Measurements from ENCODE around the gene XDH. TPM values are rescaled to one million over a fixed set of nuclear protein-coding genes. Genes with fewer than 3 reads are reported as not detected.

The XDH gene
- total RNA-seq, 1 experiment from 2014 or later = 0.47 TPM

DNA sequence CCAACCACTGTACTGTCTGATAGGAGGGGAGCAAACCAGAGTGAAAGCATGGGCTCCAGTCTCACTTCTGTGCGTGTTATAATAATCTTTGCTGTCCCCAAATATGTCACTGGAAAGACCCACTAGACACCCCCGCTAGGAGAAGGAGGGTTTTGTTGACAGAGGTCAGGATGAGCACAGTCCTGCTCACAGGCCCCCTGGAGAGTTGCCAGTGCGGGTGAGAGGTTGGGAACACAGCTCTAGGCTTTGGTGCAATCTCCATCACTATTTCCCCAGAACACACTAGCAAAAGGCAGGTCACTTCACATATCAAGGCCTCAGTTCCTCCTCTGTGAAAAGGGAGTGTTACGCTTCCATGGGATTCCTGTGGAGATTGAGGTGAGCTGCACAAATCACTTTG lies 9.7 kb downstream of the XDH start:
- DNase-seq (ENCODE audit: extremely low read depth, low read depth) = no peak

DNA sequence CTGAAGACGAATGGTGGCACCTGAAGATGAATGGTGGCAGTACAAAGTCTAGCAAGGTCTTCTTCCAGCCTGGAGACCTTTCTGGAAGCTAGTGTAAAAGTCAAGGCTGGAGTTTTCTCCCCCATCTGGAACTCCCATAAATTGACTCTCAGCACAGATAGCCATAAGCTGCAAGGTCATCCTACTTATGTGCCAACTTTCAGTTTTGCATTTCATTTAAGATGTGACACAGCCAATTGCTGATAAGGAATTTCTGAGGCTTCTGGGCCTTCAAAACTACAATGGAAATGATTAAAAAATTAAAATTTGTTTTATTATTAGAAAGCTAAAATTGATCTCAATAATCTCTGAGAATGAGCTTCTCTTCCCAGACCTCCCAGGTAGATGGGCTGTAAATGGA lies 10.2 kb downstream of the XDH start:
- DNase-seq (ENCODE audit: extremely low read depth, low read depth) = no peak

DNA sequence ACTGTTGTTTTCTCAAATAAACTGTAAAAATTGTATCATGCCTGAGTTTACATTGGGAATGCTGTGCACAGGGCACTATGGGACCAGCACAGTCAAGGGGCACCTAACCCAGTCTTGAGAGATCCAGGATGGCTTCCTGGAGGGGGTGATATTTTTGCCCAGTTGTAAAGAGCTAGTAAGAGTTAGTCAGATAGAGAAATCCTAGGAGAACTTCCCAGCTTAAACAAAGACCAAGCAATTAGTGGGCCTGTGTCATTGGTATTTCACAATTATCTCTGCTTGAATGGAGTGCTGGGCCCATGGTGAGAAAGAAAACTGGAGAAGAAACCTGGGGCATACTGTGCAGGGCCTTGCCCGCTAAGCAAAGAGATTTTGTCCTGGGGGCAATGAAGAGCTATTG lies 12.2 kb downstream of the XDH start:
- no peak for DNase-seq (ENCODE audit: extremely low read depth, low read depth)

DNA sequence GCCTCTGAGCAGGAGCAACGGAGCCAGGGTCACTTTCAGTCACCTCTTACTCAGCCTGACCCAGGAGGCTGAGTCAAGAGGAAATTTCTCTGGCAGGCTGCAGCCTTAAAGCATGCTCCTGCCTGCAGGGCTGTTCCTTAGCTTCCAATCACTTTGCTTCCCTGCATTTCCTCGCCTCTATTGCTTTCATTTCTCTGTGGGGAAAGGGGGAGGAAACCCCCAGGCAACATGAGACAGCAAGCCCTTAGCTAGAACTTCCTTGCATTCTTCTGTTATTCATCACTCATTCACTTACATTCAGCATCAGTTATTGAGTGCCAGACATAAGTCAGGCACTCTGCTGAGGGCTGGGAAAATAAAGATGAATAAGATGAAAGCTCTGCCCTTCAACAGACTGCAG lies 13.0 kb downstream of the XDH start:
- DNase-seq (ENCODE audit: extremely low read depth, low read depth) = no peak

DNA sequence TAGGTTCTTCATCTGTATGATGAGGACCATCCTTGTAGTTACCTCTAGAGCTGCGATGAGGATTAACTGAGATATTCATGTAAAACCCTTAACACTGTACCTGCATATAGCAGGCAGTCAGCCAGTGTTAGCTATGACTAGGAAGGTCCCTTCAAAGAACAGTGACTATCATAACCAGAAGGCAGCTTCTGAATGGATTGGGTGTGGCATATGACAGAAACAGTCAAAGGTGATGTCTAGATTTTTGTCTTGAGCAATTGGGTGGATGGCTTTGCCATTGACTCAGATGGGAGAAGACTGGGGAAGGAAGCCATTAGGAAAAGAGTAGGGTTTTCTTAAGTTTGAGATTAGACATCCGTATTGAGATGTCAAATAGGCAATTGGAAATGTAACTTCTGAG lies 15.7 kb downstream of the XDH start:
- DNase-seq (ENCODE audit: extremely low read depth, low read depth) = no peak

DNA sequence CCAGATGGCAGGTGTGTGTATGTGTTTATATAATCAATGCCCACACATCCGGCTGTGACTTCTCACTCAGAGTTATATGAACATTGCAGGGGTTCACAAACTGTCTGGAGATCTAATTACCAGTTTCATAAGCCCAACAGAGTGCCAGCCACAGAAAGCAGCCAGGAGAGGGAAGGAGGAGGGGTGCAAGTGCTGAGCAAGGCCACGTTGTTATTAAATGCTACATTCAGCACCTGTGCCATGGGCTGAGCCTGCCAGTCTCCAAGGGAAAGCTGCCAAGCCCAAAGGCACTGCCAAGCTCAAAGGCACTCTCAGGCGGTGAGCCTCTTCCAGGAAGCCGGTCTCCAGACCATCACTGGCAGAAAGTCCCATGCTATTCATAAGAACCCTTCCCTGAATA lies 17.4 kb downstream of the XDH start:
- no peak for DNase-seq (ENCODE audit: extremely low read depth, low read depth)

DNA sequence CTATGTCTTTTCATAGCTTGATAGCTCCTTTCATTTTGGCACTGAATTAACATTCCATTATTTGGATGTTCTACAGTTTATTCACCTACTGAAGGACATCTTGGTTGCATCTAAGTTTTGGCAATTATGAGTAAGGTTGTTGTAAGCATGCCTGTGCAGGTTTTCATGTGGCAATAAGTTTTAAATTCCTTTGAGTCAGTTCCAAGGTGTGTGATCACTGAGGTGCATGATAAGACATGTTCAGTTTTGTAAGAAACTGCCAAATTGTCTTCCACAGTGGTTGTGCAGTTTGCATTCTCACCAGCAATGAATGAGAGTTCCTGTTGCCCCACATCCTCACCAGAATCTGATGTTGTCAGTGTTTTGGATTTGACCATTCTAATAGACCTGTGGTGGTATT lies 24.2 kb downstream of the XDH start:
- DNase-seq (ENCODE audit: extremely low read depth, low read depth) = no peak

DNA sequence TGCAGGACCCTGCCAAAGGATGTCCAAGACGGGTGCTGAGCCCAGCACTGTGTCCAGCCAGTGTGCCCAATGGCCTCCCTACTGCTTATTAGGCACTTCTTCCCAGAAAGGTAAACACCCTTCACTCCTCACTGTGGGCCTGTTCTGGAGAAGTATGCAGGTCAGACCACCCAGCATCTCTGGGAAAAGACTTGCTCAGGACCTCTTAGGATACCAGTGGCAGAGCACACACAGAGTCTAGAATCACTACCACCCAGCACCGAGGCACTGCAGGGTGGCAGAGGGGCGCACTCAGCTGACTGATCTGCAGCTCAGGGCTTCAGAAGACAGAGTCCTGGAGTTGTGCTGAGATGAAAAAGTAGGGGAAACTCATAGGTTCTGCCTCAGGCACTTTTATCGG lies 25.8 kb downstream of the XDH start:
- no peak for DNase-seq (ENCODE audit: extremely low read depth, low read depth)

DNA sequence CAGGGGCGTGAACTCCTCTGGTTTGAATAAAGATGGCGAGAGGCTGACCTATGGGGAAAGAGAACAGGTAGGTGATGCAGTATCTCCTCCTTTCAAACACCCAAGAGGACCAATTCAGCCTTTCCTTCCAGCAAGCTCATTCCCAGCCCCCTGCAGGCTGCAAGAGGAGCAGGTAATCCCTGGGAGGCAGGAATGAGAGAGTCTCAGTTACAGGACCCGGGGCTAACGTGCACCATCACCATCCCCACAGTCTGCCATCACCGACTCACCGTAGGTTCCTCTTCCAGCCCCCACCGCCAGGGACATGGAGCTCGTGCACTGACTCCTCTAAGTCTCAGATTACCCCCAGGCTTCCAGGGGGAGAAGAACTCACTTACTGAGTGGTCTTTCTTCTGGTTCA lies 26.7 kb downstream of the XDH start:
- DNase-seq (ENCODE audit: extremely low read depth, low read depth) = no peak

DNA sequence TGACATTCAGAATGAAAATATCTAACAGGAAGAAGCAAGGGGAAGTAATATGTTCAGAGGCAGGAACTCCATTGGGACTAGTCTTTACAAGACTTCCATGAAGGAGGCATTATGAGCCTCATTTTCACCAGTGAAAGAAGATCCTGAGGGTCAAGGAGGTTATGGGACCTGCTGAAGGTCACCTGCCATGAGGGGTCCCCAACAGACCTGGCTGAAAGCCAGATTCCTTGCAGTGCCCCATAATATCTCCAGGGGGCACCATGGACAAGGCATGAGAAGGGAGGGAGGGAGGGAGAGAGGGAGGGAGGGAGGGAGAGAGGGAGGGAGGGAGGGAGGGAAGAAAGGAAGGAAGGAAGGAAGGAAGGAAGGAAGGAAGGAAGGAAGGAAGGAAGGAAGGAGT lies 27.9 kb downstream of the XDH start:
- DNase-seq (ENCODE audit: extremely low read depth, low read depth) = no peak

DNA sequence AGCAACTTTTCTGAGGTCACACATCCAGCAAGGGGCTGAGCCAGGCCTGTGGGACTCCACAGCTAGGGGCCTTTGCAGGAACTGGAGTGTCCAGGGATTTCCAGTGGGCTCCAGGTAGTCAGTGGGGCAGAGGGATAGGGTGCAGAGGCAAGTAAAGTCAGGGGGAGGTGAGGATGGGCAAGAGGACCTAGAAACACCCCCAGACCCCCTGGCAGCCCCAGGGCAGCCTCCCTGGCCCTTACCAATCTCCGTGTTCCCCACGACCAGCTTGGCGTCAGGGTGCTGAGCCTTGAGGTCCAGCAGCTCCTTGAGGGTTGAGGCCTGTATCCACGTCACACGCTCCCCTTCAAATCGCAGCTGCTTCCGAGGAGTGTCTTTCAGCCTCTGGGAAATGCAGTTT lies 28.4 kb downstream of the XDH start:
- no peak for DNase-seq (ENCODE audit: extremely low read depth, low read depth)

DNA sequence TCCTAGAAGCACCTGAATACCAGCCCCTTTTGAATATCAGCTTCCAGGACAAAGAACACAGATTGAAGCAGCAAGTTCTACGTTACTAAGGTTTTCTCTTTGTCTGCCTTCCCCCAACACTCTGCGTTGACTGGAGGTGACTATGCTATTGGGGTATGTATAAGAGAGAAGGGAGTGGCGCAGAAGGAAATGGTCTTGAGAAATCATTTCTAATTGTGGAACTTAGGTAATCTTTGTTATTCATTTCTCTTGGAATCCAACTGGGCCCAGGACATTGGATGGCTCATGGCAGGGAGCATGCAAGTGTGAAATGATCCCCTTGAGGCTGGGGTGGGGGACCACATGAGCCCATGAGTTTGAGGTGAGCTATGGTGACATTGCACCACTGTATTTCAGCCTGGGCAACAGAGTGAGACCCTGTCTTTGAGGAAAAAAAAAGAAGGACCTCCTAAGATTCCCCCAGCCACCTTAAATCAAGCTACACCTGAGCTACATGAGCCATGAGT lies 29.7 kb downstream of the XDH start:
- DNase-seq (ENCODE audit: extremely low read depth, low read depth) = no peak

DNA sequence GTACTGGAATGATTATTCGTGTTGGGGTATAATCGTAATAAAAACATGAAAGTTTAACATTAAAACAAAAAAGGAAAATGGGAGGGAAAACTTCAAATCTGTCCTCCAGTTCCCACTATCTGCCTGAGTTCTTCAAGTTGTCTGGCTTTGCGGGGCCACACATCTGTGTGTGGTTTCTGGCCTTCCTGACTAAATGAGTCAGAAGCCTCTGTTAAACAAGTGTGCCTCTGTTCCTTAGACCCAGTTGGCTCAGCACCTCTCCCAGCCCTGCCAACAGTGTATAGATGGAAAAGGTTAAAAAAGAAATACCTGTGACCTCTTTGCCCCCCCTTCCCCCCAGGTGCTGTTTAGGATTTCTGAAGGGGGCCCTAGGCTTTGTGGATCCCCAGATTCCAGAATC lies 30.2 kb downstream of the XDH start:
- DNase-seq (ENCODE audit: extremely low read depth, low read depth) = no peak

DNA sequence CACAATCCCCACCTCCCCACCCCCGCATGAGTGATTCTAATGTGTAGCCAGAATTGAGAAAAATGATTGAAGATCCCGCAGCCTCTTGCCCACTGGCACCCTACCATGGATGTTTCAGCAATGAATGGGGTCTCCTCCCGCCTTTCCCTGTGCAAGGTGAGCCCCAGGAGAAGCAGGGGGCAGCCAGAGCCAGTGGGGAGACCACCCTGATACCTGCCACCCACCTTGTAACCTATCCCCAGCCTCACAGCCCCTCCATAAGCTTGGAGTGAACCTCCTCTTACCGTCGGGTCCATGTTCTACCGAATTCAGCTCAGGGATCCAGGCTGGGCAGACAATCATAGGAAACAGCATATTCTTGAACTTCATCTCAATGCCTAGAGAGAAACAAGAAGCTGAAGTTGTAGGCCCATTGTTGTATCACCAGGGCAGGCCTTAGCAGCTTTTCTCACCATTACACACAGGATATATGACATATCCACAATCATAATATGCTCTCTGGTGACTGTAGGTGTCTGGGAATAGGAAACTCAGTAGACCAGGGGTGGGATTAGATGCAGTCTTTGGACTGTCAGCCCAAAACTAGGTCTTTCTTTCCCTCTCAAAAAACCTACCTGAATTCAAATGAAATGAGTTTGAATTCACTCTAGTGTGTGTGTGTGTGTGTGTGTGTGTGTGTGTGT lies 30.9 kb downstream of the XDH start:
- DNase-seq (ENCODE audit: extremely low read depth, low read depth) = no peak

DNA sequence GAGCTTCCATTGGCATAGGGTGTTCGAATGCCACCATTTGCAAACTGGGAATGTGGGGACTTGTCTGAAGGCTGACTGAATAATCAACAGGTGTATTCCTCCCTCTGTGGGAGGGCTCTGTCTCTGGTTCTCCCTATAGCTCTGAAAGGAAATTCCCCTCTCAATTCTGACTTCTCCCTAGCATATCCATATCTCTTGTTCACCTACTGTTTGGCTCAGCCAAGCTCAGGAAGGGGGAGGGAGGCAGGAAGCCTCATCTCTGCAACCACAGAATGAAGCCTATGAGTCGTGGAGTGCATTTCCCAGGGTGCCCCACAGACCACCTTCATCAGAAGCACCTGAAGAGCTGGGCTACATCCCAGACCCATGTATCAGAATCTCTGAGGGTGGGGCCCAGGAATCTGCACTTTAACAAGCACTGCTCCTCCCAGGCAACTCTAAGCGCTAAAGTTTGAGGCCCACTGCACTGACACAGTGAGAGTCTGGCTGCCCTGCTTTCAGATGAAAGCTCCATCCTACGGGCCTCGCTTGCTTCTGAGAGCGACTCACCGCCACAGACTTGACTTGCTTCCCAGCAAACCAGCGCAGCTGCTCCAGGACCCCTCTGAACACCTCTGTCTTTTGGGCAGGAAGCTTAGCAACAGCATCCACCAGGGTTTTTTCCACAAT lies 32.0 kb downstream of the XDH start:
- no peak for DNase-seq (ENCODE audit: extremely low read depth, low read depth)

DNA sequence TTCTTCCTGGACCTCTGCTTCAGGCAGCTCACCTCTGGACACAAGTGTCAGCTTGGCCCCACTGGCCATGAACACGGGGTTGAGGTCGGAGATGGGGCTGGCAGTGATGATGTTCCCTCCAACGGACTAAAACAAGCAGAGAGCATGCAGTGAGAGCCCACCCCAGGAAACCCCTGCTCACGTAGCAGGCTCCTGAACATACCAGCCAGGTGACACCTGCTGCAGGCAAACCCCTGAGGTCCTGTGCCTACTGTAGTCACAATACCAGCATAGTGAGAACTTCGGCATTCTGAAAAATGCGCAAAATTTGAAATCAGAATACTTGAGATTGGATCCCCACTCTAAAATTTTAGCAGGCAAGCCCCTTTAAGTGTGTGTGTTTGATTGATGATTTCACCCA lies 32.9 kb downstream of the XDH start:
- DNase-seq (ENCODE audit: extremely low read depth, low read depth) = no peak

DNA sequence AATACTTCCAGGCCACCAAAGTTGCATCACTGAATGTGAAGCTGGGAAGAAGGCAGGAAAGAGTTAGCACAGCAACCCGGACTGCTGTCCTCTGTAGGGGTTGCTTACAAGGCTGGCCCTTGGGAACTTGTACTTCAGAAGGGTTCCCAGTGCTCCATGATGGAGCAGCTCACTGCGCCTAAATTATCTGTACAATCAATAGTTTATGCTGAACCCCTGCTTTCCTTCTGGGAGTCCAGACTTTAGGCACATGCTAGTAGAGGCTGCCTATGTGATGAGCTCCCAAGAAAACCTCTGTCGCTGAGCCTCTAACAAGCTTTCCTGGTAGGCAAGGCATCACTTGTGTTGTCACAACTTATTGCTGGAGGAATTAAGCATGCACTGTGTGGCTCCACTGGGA lies 34.3 kb downstream of the XDH start:
- no peak for DNase-seq (ENCODE audit: extremely low read depth, low read depth)

DNA sequence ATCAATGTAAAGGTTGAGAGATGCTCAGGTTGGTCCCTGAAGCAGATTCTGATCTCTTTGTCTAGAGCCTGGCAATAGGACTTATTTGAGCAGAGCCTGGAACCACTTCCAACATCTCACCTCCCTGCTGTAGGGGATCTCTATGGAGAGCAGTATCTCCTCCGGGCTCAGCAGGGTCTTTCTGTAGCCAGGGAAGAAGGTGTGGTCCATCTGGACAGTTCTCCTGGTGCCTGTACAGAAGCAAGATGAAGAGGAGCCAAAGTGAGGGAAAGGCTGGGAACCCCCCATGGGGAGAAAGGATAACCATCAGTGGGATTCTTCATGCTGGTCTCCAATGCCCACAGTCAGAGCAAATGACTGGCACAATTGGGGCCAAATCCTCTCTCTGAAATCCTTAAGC lies 34.8 kb downstream of the XDH start:
- DNase-seq (ENCODE audit: extremely low read depth, low read depth) = no peak

DNA sequence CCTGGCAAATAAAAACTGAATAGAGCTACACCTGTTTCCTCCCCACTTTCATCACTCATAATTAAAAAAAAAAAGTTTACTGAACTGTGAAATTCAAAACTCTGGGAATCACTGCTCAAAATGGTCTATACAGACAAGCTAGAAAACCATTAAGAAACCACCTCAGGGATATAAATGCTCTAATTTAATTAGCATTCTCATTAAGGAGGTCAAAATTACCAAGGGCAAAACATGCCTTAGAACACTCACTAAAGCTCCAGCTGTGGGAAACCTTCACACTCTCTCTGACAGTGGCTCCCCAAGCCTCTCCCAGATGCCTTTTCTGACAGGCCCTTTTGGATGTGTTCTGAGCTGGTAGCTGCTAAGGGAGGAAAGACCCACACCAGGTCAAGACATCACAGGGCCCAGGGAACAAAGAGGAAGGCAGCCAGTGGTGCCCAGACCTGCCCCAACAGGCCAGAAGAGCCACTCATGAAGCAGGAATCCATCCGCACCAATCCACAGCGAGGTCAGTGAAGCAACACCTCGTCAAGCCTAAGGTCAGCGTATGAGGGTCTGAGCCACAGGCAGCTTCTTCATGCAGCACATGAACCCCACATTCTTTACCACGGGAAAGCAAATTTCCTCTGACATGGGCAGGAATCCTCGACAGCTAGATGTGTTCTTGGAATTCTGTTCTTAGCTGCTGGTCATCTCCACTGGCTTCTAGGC lies 35.6 kb downstream of the XDH start:
- DNase-seq (ENCODE audit: extremely low read depth, low read depth) = no peak

DNA sequence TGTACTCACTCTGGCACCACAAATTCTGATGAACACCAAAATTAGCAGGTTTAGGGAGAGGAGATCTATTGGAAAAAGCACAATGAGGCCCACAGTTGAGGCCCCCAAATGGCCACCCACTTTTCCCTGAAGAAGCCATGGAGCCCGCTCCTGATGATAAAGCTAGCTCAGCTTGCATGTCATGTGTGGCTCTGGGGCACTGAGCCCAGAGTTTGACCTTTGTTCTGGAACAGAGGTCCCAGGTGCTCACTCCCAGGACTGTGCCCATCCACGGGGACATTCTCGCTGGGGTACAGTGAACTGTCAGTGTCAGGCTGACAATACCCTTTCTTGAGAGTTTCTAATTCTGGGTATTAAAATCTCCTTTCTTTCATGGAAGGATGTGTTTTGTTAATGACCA lies 36.2 kb downstream of the XDH start:
- no peak for DNase-seq (ENCODE audit: extremely low read depth, low read depth)

DNA sequence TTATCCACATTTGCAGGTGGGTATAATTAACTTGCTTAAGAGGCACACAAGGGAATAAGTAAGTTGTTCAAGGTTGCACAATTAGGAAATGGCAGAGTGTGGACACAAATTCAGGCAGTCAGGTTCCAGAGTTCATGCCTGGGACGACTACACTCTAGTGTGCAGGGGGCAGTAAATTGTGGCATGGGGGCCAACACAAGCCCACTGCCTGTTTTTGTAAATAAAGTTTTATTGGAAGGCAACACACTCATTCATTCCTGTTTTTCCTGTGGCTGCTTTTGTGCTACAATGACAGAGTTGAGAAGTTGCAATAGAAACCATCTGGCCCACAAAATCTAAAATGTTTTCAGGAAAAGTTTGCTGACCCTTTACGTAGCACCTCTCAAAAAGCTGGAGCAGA lies 41.4 kb downstream of the XDH start:
- DNase-seq (ENCODE audit: extremely low read depth, low read depth) = no peak

DNA sequence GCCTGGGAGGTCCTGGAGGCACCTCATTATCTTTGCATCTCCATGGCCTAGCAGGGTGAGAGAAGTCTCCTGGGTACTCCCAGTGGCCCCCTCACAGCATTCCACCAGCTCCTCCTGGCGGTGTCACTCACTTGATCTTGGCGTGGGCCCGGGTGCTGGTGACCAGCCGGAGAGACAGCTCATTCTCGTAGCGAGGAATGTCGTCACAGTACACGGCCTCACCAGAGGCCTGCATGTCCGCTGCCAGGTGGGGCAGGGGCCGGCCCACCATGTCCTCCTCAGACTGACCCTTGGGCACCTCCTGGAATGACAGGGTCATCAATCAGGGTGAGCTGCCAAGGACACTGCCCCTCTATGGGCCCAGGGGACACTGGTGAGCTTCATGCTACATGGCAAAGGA lies 42.4 kb downstream of the XDH start:
- no peak for DNase-seq (ENCODE audit: extremely low read depth, low read depth)

Measured in NCI-H460 (cell line).